Epidermal melanocyte (primary cell): ENCODE data around the gene LAGE3.
"Not testable (repeated sequence)": the region's sequence is repeated elsewhere in the genome, so short reads cannot be mapped to it uniquely, and the experiment has no call there.

Experiments
- DNase-seq: peaks from one replicate; pipeline ENCODE4 v3.0.0; 2011; ENCODE audit warnings: low spot score; ENCODE audit not compliant: insufficient read length

The LAGE3 gene

GRCh38 chrX:154502098-154502497 is 23.0 kb upstream of the LAGE3 start:
- DNase-seq, result no peak

- not testable (repeated sequence) for DNase-seq
These were observed 22.3 kb upstream of the LAGE3 start for GRCh38 chrX:154501423-154501822.

- DNase-seq, result not testable (repeated sequence)
These were observed 17.6 kb upstream of the LAGE3 start for GRCh38 chrX:154496591-154497137.

GRCh38 chrX:154495472-154495922 is 16.4 kb upstream of the LAGE3 start:
- no peak for DNase-seq

GRCh38 chrX:154494715-154495114 is 15.6 kb upstream of the LAGE3 start:
- DNase-seq, result no peak

- peak; percentile 93 for DNase-seq
These were observed 11.5 kb upstream of the LAGE3 start, which contains the start of gene SLC10A3 for GRCh38 chrX:154490414-154491083. SLC10A3 (minus strand) TSS chrX:154490629; CDS start chrX:154488940, 1,689 bp downstream.

GRCh38 chrX:154490021-154490413 is 10.9 kb upstream of the LAGE3 start:
- DNase-seq, result no peak

- no peak for DNase-seq
These were observed 10.1 kb upstream of the LAGE3 start for GRCh38 chrX:154489182-154489581.

- no peak for DNase-seq
These were observed 9.4 kb upstream of the LAGE3 start for GRCh38 chrX:154488336-154489075.

GRCh38 chrX:154487518-154488290 is 8.6 kb upstream of the LAGE3 start:
- DNase-seq, result no peak

GRCh38 chrX:154486396-154487207 is 7.5 kb upstream of the LAGE3 start, which contains the start of gene UBL4A:
UBL4A (minus strand) TSS chrX:154486615; CDS start chrX:154486584, 31 bp downstream.
- peak; percentile 55 for DNase-seq

- no peak for DNase-seq
These were observed 6.9 kb upstream of the LAGE3 start for GRCh38 chrX:154486052-154486395.

- no peak for DNase-seq
These were observed 6.3 kb upstream of the LAGE3 start for GRCh38 chrX:154485150-154486051.

- DNase-seq, result no peak
These were observed 5.4 kb upstream of the LAGE3 start for GRCh38 chrX:154484255-154485149.

GRCh38 chrX:154483325-154483724 is 4.2 kb upstream of the LAGE3 start:
- DNase-seq, result no peak

- no peak for DNase-seq
These were observed 3.7 kb upstream of the LAGE3 start for GRCh38 chrX:154482786-154483185.

GRCh38 chrX:154481911-154482601 is 3.0 kb upstream of the LAGE3 start:
- DNase-seq, result no peak

GRCh38 chrX:154481195-154481594 is 2.1 kb upstream of the LAGE3 start:
- DNase-seq, result no peak
